GM12891 (cell line): ENCODE measurements around the gene TENM4.

Experiments used
- PAX5 ChIP-seq: IDR thresholded peaks from 2 replicates; pipeline ENCODE4 v1.6.1; 2011; ENCODE audit warnings: low read length, moderate library complexity, mild to moderate bottlenecking; ENCODE audit not compliant: insufficient read depth, severe bottlenecking
- POLR2A ChIP-seq: IDR thresholded peaks from 2 replicates; pipeline ENCODE4 v1.6.1; 2011; ENCODE audit warnings: low read depth, low read length, control low read depth
- POLR2AphosphoS5 ChIP-seq: IDR thresholded peaks from 2 replicates; pipeline ENCODE4 v1.6.1; 2011; ENCODE audit warnings: low read depth, low read length, control low read depth
- POU2F2 ChIP-seq: IDR thresholded peaks from 2 replicates; pipeline ENCODE4 v1.6.1; 2011; ENCODE audit warnings: low read depth, mild to moderate bottlenecking, control low read depth, low read length, moderate library complexity
- SPI1 ChIP-seq: IDR thresholded peaks from 2 replicates; pipeline ENCODE4 v1.6.1; 2011; ENCODE audit warnings: low read depth, low read length, control low read depth
- TAF1 ChIP-seq: IDR thresholded peaks from 2 replicates; pipeline ENCODE4 v1.6.1; 2011; ENCODE audit warnings: low read depth, low read length, control low read depth

DNA sequence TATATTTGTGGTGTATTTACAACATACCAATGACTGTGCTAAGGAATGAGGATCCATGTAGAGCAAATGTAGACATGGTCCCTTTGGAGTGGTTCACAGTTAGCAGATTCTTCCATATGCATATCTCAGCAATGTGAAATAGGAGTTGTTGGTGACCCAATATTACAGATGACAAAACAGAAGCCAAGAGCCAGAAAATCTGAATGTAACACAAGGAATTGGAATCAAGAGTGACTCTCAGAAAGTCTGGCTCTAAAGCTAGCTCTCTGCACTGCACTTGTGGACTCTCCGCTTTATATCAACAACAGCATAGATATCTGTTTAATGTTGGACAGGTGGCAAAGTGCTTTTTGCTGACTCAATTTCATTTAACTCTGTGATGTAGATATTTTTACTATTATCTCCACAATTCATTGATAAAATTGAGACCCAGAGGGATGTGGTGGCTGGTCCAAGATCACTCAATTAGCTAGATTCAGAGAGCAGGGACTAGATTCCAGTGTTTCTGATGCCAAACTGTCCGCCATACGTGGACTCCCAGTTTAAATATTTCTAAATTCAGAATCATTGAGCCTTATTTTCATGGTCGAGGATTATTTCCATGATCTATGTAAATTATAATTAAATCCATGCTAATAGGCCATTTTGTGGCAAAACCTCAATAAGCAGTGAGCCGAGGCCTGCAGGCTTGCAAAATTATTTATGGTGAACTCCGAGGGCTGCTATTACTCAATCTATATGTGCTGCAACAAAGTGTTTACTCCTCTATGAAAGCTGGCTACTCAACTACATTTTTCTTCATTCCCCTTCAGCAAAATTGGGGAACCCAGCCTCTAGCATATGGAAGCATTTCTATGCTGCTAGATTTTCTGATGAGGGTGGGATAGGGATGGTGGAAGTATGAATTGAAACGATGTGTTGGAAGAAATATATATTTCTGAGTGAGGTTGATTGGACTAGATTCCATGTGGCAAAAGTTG lies 21.1 kb upstream of the TENM4 start:
- TF ChIP-seq POLR2A (no peak), SPI1 (no peak), TAF1 (no peak), POLR2AphosphoS5 (no peak), POU2F2 (no peak), PAX5 (no peak)
